Measurements from ENCODE around the gene GAGE12F.
"Not testable (repeated sequence)": the region's sequence is repeated elsewhere in the genome, so short reads cannot be mapped to it uniquely, and the experiment has no call there.

GRCh38 chrX:49579649-49580048, 19.0 kb downstream of the GAGE12F start, which contains the start of gene GAGE12H:
- TF ChIP-seq CTCF (conservative IDR thresholded peaks at IDR 0.05 in 1 of 2, IDR thresholded peaks at IDR 0.05 in 1 of 2; ENCODE audit: extremely low read depth in 1 of 2, insufficient read depth in 1 of 2, low read depth in 1 of 2, low read length in 2 of 2); EZH2 (IDR thresholded peaks at IDR 0.05; ENCODE audit: borderline replicate concordance, low read length): not testable (repeated sequence)

Data from mammary epithelial cell (primary cell).